Mesenchymal stem cell (in vitro differentiated cells and primary cell): ENCODE results near the gene PALMD.

ENCODE experiments used
- DNase-seq: peaks from one replicate; pipeline ENCODE4 v3.0.0-alpha.2; 2013
- H2AFZ ChIP-seq: one replicate; pipeline ENCODE4 v1.6.1; 2013; ENCODE audit warnings: low read depth, mild to moderate bottlenecking, control low read depth, inconsistent platforms, low read length, moderate library complexity
- H2AK5ac ChIP-seq: 2 replicates; pipeline ENCODE4 v1.6.1; 2013; ENCODE audit warnings: low read length, moderate library complexity, mild to moderate bottlenecking, inconsistent platforms; ENCODE audit not compliant: severe bottlenecking
- H2BK120ac ChIP-seq: one replicate; pipeline ENCODE4 v1.6.1; 2013; ENCODE audit warnings: low read depth, mild to moderate bottlenecking, inconsistent platforms, low read length, moderate library complexity
- H2BK12ac ChIP-seq, 2 experiments: one replicate each; pipeline ENCODE4 v1.6.1; 2013; ENCODE audit warnings: inconsistent platforms in 2 of 2, low read length in 2 of 2, mild to moderate bottlenecking in 2 of 2, moderate library complexity in 2 of 2, control low read depth in 1 of 2
- H2BK15ac ChIP-seq: one replicate; pipeline ENCODE4 v1.6.1; 2013; ENCODE audit warnings: mild to moderate bottlenecking, low read depth, inconsistent platforms; ENCODE audit not compliant: poor library complexity, severe bottlenecking
- H2BK5ac ChIP-seq: 2 replicates; pipeline ENCODE4 v1.6.1; 2013; ENCODE audit warnings: low read depth, mild to moderate bottlenecking, low read length, control low read depth, inconsistent platforms; ENCODE audit not compliant: poor library complexity, severe bottlenecking
- H3K14ac ChIP-seq, 2 experiments: one replicate each; pipeline ENCODE4 v1.6.1; 2013; ENCODE audit warnings: inconsistent platforms in 2 of 2, low read length in 2 of 2, control low read depth in 1 of 2, mild to moderate bottlenecking in 1 of 2, moderate library complexity in 1 of 2
- H3K18ac ChIP-seq, 2 experiments: one replicate each; pipeline ENCODE4 v1.6.1; 2013; ENCODE audit warnings: inconsistent platforms in 2 of 2, low read length in 2 of 2, control low read depth in 1 of 2, low read depth in 1 of 2, mild to moderate bottlenecking in 1 of 2
- H3K23ac ChIP-seq, 2 experiments: one replicate each; pipeline ENCODE4 v1.6.1; 2013; ENCODE audit warnings: inconsistent platforms in 2 of 2, low read length in 2 of 2, mild to moderate bottlenecking in 2 of 2, moderate library complexity in 2 of 2, control low read depth in 1 of 2
- H3K27ac ChIP-seq: 2 replicates; pipeline ENCODE4 v1.5.1; 2013; ENCODE audit warnings: mild to moderate bottlenecking, moderate library complexity, low read length, control low read depth, inconsistent platforms; ENCODE audit not compliant: poor library complexity, severe bottlenecking
- H3K27me3 ChIP-seq, 2 experiments: 2 replicates each; pipeline versions ENCODE4 v1.6.1 to v1.7.0; 2013; ENCODE audit warnings: low read length in 2 of 2, mild to moderate bottlenecking in 2 of 2, moderate library complexity in 2 of 2, control low read depth in 1 of 2, inconsistent platforms in 1 of 2; ENCODE audit not compliant: control insufficient read depth in 1 of 2, insufficient read depth in 1 of 2
- H3K36me3 ChIP-seq, 2 experiments: 2 replicates each; pipeline versions ENCODE4 v1.6.1 to v1.7.0; 2013; ENCODE audit warnings: low read length in 2 of 2, control low read depth in 1 of 2, inconsistent platforms in 1 of 2, low read depth in 1 of 2, mild to moderate bottlenecking in 1 of 2; ENCODE audit not compliant: insufficient read depth in 2 of 2, control insufficient read depth in 1 of 2
- H3K4ac ChIP-seq, 2 experiments: one replicate each; pipeline ENCODE4 v1.6.1; 2013; ENCODE audit warnings: inconsistent platforms in 2 of 2, low read length in 2 of 2, mild to moderate bottlenecking in 2 of 2, moderate library complexity in 2 of 2, control low read depth in 1 of 2, low read depth in 1 of 2
- H3K4me1 ChIP-seq: 2 replicates; pipeline ENCODE4 v1.6.1; 2013; ENCODE audit warnings: low read depth, low read length, control low read depth; ENCODE audit not compliant: control insufficient read depth, insufficient read depth
- H3K4me2 ChIP-seq: 2 replicates; pipeline ENCODE4 v1.6.1; 2013; ENCODE audit warnings: low read length, mild to moderate bottlenecking, inconsistent platforms; ENCODE audit not compliant: poor library complexity, severe bottlenecking
- H3K4me3 ChIP-seq, 2 experiments: 2 replicates each; pipeline versions ENCODE4 v1.5.1 to v1.7.0; 2013; ENCODE audit warnings: low read length in 2 of 2, mild to moderate bottlenecking in 2 of 2, control low read depth in 1 of 2, low read depth in 1 of 2; ENCODE audit not compliant: insufficient read depth in 1 of 2
- H3K79me1 ChIP-seq: replicated peaks from 2 replicates; pipeline ENCODE4 v1.6.1; 2013; ENCODE audit warnings: mild to moderate bottlenecking, control low read depth, low read length, inconsistent platforms; ENCODE audit not compliant: poor library complexity, severe bottlenecking
- H3K9ac ChIP-seq: 2 replicates; pipeline ENCODE4 v1.7.0; 2013; ENCODE audit warnings: mild to moderate bottlenecking, low read length, moderate library complexity
- H3K9me3 ChIP-seq: 2 replicates; pipeline ENCODE4 v1.7.0; 2013; ENCODE audit warnings: mild to moderate bottlenecking, low read length; ENCODE audit not compliant: control insufficient read depth
- H4K8ac ChIP-seq: one replicate; pipeline ENCODE4 v1.6.1; 2013; ENCODE audit warnings: inconsistent platforms, mild to moderate bottlenecking, low read length, moderate library complexity
- H4K91ac ChIP-seq: one replicate; pipeline ENCODE4 v1.6.1; 2013; ENCODE audit warnings: mild to moderate bottlenecking, low read length, inconsistent platforms
- WGBS: methylation state at CpG from one replicate; pipeline ENCODE4 v1.1.7; 2013; ENCODE audit warnings: mixed read lengths; 5-methylcytosine and 5-hydroxymethylcytosine counted together

Gene PALMD

DNA sequence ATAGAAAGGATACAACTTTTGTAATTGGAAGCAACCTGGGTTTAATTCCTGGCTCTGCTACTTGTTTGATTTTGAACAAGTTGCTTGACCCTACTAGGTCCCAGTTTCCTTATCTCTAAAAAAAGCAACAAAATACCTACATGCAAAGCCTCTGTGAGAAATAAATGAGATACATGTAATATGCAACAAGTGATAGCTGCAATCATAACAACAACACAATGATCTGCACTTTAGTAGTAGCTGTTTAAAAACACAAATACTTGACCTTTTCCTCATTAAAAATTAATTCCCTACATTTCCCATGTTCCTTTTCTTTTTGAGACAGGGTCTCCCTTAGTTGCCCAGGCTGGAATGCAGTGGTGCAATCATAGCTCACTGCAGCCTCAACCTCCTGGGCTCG, 80.5 kb downstream of the PALMD start:
- no peak overlapping the region for H2BK120ac ChIP-seq
- H3K4me2 ChIP-seq, result no peak overlapping the region
- no peak overlapping the region for H3K18ac ChIP-seq
- H4K91ac ChIP-seq, result no peak overlapping the region
- H2AK5ac ChIP-seq, result no peak overlapping the region
- no peak overlapping the region for H3K4me3 ChIP-seq
- H2BK15ac ChIP-seq, result no peak overlapping the region
- H2BK12ac ChIP-seq, result no peak overlapping the region
- no peak overlapping the region for H3K9ac ChIP-seq
- no peak overlapping the region for H3K14ac ChIP-seq
- no peak overlapping the region for H3K4ac ChIP-seq
- H4K8ac ChIP-seq, result no peak overlapping the region
- 100% methylated on average over 1 of the region's 1 CpG for WGBS
- no peaks in the 10 kb centered on the region for H3K79me1 ChIP-seq
- DNase-seq, result no peak
- no peak overlapping the region for H3K23ac ChIP-seq
- no peak overlapping the region for H2BK5ac ChIP-seq
- peaks cover 2% of the 10 kb centered on the region for H3K4me1 ChIP-seq
- no peaks in the 10 kb centered on the region for H3K27me3 ChIP-seq
- H3K36me3 ChIP-seq, result peaks cover 0 to 4% of the 10 kb centered on the region in 2 experiments
- H3K9me3 ChIP-seq, result no peaks in the 10 kb centered on the region
- no peak overlapping the region for H2AFZ ChIP-seq
- H3K27ac ChIP-seq, result no peak overlapping the region

DNA sequence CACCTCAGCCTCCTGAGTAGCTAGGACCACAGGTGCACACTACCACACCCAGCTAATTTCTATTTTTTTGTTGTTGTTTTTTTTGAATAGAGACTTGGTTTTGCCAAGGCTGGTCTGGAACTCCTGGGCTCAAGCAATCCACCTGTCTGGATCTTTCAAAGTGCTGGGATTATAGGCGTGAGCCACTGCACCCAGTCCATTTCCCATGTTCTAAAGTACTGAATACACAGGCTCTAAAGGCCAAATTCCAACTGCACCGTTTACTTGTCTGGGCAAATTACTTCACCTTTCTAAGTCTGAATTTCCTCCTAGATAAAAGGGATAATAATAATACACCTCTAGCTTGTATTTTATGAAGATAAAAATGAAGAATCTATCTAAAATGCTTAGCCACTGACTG, 80.9 kb downstream of the PALMD start:
- 100% methylated on average over 1 of the region's 2 CpGs for WGBS
- H3K4me3 ChIP-seq, result no peak overlapping the region

DNA sequence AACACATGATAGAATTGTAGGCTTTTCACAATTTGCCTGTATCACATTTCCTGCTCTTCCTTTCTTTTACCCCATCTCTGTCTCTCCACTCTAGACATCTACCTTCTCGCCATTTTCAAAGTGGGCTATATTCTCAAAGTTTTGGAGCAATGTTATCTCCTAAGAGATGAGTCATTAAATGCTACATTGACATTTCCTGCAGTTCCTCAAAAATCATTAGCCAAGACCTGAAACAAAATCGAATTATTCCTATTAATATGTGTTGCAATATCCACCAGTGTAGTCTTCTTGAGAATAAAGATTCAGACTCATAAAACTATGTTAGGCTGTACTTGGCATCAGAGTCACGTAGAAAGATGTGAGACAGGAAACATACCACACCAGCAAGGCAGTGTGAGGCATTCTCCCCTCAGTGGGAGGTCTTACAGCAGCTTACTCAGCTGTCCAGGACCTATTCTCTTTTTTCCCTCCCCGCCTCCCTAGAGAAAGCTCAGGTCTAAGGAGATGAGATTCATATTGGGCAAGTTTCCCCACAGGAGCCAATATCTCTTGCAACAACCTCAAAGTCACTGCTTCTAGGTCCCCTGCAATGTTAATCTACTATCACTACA, 81.8 kb downstream of the PALMD start:
- no peak overlapping the region for H2AFZ ChIP-seq
- H3K4me1 ChIP-seq, result peaks cover 3% of the 10 kb centered on the region
- DNase-seq, result peak; percentile 29
- H3K27ac ChIP-seq, result peak overlapping the region; percentile 54
- 63% methylated on average over 3 of the region's 4 CpGs for WGBS
- H3K4me2 ChIP-seq, result no peak overlapping the region
- no peak overlapping the region for H4K91ac ChIP-seq
- peak overlapping the region in 1 of 2 experiments; percentile 71 for H3K14ac ChIP-seq
- H3K27me3 ChIP-seq, result no peaks in the 10 kb centered on the region
- H3K18ac ChIP-seq, result no peak overlapping the region
- no peak overlapping the region for H2AK5ac ChIP-seq
- no peak overlapping the region for H2BK12ac ChIP-seq
- no peak overlapping the region for H3K4ac ChIP-seq
- H3K79me1 ChIP-seq, result no peaks in the 10 kb centered on the region
- H3K9ac ChIP-seq, result no peak overlapping the region
- H3K4me3 ChIP-seq, result no peak overlapping the region
- no peak overlapping the region for H2BK5ac ChIP-seq
- no peak overlapping the region for H2BK120ac ChIP-seq
- no peaks in the 10 kb centered on the region for H3K9me3 ChIP-seq
- no peak overlapping the region for H2BK15ac ChIP-seq
- no peak overlapping the region for H3K23ac ChIP-seq
- peaks cover 0 to 4% of the 10 kb centered on the region in 2 experiments for H3K36me3 ChIP-seq
- no peak overlapping the region for H4K8ac ChIP-seq

More for the DNA sequence above, 80.9 kb downstream of the PALMD start:
- no peak overlapping the region for H3K4ac ChIP-seq
- H2AK5ac ChIP-seq, result no peak overlapping the region
- no peaks in the 10 kb centered on the region for H3K9me3 ChIP-seq
- H3K14ac ChIP-seq, result no peak overlapping the region
- no peak overlapping the region for H4K8ac ChIP-seq
- no peak overlapping the region for H2BK12ac ChIP-seq
- H3K36me3 ChIP-seq, result peaks cover 0 to 4% of the 10 kb centered on the region in 2 experiments
- H3K23ac ChIP-seq, result no peak overlapping the region
- H3K79me1 ChIP-seq, result no peaks in the 10 kb centered on the region
- no peak overlapping the region for H3K27ac ChIP-seq
- no peak overlapping the region for H2BK5ac ChIP-seq
- H2BK15ac ChIP-seq, result no peak overlapping the region
- H3K18ac ChIP-seq, result no peak overlapping the region
- DNase-seq, result no peak
- no peak overlapping the region for H4K91ac ChIP-seq
- no peak overlapping the region for H3K4me2 ChIP-seq
- no peak overlapping the region for H2AFZ ChIP-seq
- no peak overlapping the region for H2BK120ac ChIP-seq
- H3K4me1 ChIP-seq, result peaks cover 3% of the 10 kb centered on the region
- no peak overlapping the region for H3K9ac ChIP-seq
- H3K27me3 ChIP-seq, result no peaks in the 10 kb centered on the region

DNA sequence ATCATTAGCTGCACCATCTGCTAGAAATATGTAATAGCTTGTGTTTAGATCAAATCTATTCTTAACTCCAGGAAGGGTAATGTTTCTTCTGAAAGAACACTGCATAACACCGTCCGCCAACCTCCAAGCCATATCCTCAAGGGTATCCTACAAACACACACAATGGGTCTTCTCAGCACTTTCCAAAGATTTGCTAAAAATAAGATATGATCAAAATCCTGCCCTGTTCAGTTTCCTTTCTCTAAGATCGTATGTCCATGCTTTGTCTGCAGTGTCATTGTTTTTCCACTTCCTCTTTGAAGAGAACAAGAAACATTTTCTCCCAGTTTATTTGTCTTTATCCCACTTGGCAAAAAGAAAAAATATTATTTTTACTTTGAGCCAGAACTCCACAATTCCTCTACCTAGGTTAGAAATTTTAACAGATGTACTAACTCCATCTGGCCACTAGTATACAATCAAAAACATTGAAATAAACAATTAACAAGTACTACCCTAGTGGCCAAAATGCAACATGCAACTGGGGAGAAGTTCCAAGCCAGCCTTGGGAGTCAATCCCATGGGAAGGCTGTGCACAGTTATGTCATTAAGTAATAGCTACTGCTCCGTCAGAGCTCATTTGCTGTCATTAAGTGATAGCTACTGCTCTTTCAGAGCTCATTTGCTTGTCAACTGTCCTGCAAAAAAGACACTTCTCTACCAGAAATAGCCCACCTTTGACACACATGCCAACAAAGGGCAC, 82.8 kb downstream of the PALMD start:
- Histone ChIP-seq H2BK15ac (no peak overlapping the region), H2BK120ac (no peak overlapping the region), H3K9me3 (no peaks in the 10 kb centered on the region), H4K91ac (no peak overlapping the region), H3K4me2 (no peak overlapping the region), H3K4ac (no peak overlapping the region), H2BK12ac (no peak overlapping the region), H2AFZ (no peak overlapping the region), H3K18ac (no peak overlapping the region), H3K23ac (no peak overlapping the region), H3K4me3 (no peak overlapping the region), H3K14ac (no peak overlapping the region), H3K27ac (no peak overlapping the region), H2BK5ac (no peak overlapping the region), H3K27me3 (no peaks in the 10 kb centered on the region), H3K36me3 (peaks cover 0 to 7% of the 10 kb centered on the region in 2 experiments), H3K79me1 (no peaks in the 10 kb centered on the region), H4K8ac (no peak overlapping the region), H3K9ac (no peak overlapping the region), H3K4me1 (peaks cover 3% of the 10 kb centered on the region), H2AK5ac (no peak overlapping the region)
- 92% methylated on average over 4 of the region's 4 CpGs for WGBS
- DNase-seq, result peak; percentile 45
